HL-60/S4 treated with phorbol 12-myristate 13-acetate at 8.2 ng/mL for 4 days and 3 days (cell line): Measurements from ENCODE around the gene DLGAP4.

Experiments used
- in situ Hi-C: fragments of 300-500 bp; cut with MboI; formaldehyde crosslinking; loops from 2 replicates; pipeline ENCODE4 v1.15.0; 2022; ENCODE audit warnings: low sequenced_read_pairs

The DLGAP4 gene

DNA sequence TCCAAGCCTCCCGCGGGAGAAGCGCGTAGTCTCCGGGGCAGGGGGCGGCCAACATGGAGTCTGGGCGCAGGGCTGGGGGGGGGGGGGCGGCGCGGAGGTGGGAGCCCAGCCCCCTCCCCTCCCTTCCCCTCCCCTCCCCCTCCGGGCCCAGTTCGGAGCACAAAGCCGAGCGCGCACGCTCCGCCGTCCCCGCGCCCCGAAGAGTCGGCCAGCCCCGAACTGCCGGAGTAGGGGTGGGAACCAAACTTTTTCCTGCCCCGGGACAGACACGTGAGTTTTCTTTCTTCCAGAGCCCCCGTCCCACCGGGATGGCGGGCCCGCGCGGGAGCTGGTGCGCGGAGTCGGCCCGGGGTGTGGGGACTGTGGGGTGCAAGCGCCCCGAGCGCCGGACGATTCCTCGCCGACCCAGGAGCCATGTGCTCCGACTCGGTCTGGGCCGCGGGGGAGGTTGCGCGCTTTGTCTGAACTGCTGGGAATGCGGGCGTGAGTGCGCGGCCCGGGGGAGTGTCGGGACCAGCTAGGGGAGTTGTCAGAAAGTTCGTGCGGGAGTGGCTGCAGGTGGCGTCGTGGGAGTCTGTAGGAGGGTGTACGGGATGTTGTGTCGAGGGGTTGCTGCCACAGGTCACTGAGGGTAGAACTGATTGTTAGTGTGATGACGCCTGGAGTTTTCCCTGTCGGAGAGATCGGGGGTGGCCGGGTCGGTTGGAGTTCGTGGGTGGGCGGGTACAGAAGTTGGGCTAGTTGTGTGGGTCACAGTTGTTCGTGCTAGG, 268.4 kb downstream of the DLGAP4 start:
- in situ Hi-C loops: no loop called here

DNA sequence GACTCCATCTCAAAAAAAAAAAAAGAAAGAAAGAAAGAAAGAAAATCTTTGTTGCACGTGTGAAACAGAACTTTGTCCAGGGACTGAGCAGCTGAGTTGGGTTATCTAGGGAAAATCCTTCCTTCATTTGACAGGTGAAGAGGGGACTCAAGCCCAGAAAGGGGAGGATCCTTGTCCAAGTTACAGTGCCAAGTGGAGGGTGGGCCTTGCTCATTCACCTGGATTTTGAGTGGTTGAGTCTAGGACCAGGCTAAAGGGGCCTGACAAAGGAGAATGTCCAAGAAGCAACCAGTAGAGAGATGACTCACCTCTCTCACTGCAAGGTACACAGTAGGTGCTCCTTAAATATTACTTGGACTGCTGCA, 269.9 kb downstream of the DLGAP4 start:
- in situ Hi-C loops: no loop called here
